ENCODE results near the gene CCNL2. TPM values are rescaled to one million over a fixed set of nuclear protein-coding genes. Genes with fewer than 3 reads are reported as not detected.
"Not testable (repeated sequence)": the region's sequence is repeated elsewhere in the genome, so short reads cannot be mapped to it uniquely, and the experiment has no call there.

CCNL2 gene
- total and polyA plus RNA-seq, 4 experiments from 2014 or later = 18.3 to 394 (median 212) TPM

- no peaks in the 10 kb centered on the region for H3K9me3 ChIP-seq (ENCODE audit: control insufficient read depth in 1 of 2, low read length in 2 of 2)
- H3K4me1 Mint-ChIP-seq = peaks cover 13 to 51% (median 33%) of the 10 kb centered on the region in 4 donors
- DNase-seq = peak; percentile 93 to 96 (median 95)
- peak within 1 kb of the TSS; percentile 93 for H3K27ac ChIP-seq (ENCODE audit: low read depth, low read length)
- ChIA-PET POLR2A (ENCODE audit: partially characterized antibody) (interaction anchor here (0.6 to 6.1 kb wide), 14 partner anchors 8 to 512 kb away, joined by 3 to 74 read pairs (median 3); partner anchors contain the start of genes AURKAIP1, CCNL2 and UBE2J2), CTCF (ENCODE audit: partially characterized antibody) (interaction anchor here (0.8 to 1.3 kb wide), 4 partner anchors 8 to 35 kb away, joined by 3 to 4 read pairs (median 4); partner anchors contain the start of gene CCNL2)
- H3K36me3 ChIP-seq (ENCODE audit: insufficient read depth, low read length) = peaks cover 23% of the 10 kb centered on the region
- peak within 1 kb of the TSS; percentile 80 to 97 (median 95) for H3K27ac Mint-ChIP-seq
- H3K36me3 Mint-ChIP-seq = peaks cover 19 to 37% of the 10 kb centered on the region in 2 donors
- H3K27me3 ChIP-seq (ENCODE audit: insufficient read depth, low read length) = no peaks in the 10 kb centered on the region
- no peaks in the 10 kb centered on the region for H3K27me3 Mint-ChIP-seq
- H3K9me3 Mint-ChIP-seq = peaks cover 0 to 3% (median 0%) of the 10 kb centered on the region in 8 donors
- intact Hi-C loops (cut with micrococcal nuclease) = loop anchor here (1.0 kb wide), 3 partner anchors 8 to 64 kb away; partner anchors contain the start of genes ATAD3B, AURKAIP1 and CCNL2
- peak within 1 kb of the TSS; percentile 76 to 95 for H3K4me3 ChIP-seq (ENCODE audit: low read length in 2 of 2)
- peaks cover 30% of the 10 kb centered on the region for H3K4me1 ChIP-seq (ENCODE audit: insufficient read depth, low read length)
- H3K4me3 Mint-ChIP-seq = peak within 1 kb of the TSS; percentile 90 to 96 (median 94)
Observed at GRCh38 chr1:1406821-1407635, 7.9 kb upstream of the CCNL2 start, which contains the start of gene MRPL20. MRPL20 (minus strand) TSS chr1:1407293; CDS start chr1:1407217, 76 bp downstream.

- no peaks in the 10 kb centered on the region for H3K27me3 Mint-ChIP-seq
- peaks cover 0 to under 1% (median 0%) of the 10 kb centered on the region in 8 donors for H3K9me3 Mint-ChIP-seq
- Histone ChIP-seq H3K27me3 (ENCODE audit: insufficient read depth, low read length) (no peaks in the 10 kb centered on the region), H3K36me3 (ENCODE audit: insufficient read depth, low read length) (peaks cover 31% of the 10 kb centered on the region), H3K4me3 (ENCODE audit: low read length in 2 of 2) (peak overlapping the region; percentile 76 to 95), H3K27ac (ENCODE audit: low read depth, low read length) (peak overlapping the region; percentile 93), H3K9me3 (ENCODE audit: control insufficient read depth in 1 of 2, low read length in 2 of 2) (no peaks in the 10 kb centered on the region), H3K4me1 (ENCODE audit: insufficient read depth, low read length) (peaks cover 33% of the 10 kb centered on the region)
- intact Hi-C loops (cut with micrococcal nuclease) = no loop called here
- H3K27ac Mint-ChIP-seq = peak overlapping the region; percentile 80 to 97 (median 93)
- POLR2A ChIA-PET (ENCODE audit: partially characterized antibody) = interaction anchor here (0.6 to 6.1 kb wide), 8 partner anchors 8 to 512 kb away, joined by 3 to 74 read pairs (median 3); partner anchors contain the start of genes AURKAIP1 and CCNL2
- H3K4me3 Mint-ChIP-seq = peak overlapping the region; percentile 90 to 96 (median 94)
- no peak for DNase-seq
- CTCF ChIA-PET (ENCODE audit: partially characterized antibody) = interaction anchor here (0.9 to 1.7 kb wide), 4 partner anchors 9 to 35 kb away, joined by 3 to 5 read pairs (median 4); partner anchors contain the start of gene AURKAIP1
- H3K4me1 Mint-ChIP-seq = peaks cover 12 to 58% (median 38%) of the 10 kb centered on the region in 4 donors
- peaks cover 25 to 44% of the 10 kb centered on the region in 2 donors for H3K36me3 Mint-ChIP-seq
Observed at GRCh38 chr1:1406101-1406820, 7.1 kb upstream of the CCNL2 start.

- peaks cover 11 to 66% (median 41%) of the 10 kb centered on the region in 4 donors for H3K4me1 Mint-ChIP-seq
- H3K4me3 Mint-ChIP-seq = peak overlapping the region in 3 of 8 donors; percentile 39 to 62 (median 58)
- Histone ChIP-seq H3K27me3 (ENCODE audit: insufficient read depth, low read length) (no peaks in the 10 kb centered on the region), H3K4me3 (ENCODE audit: low read length in 2 of 2) (no peak overlapping the region), H3K4me1 (ENCODE audit: insufficient read depth, low read length) (peaks cover 41% of the 10 kb centered on the region), H3K9me3 (ENCODE audit: control insufficient read depth in 1 of 2, low read length in 2 of 2) (no peaks in the 10 kb centered on the region), H3K36me3 (ENCODE audit: insufficient read depth, low read length) (peaks cover 40% of the 10 kb centered on the region), H3K27ac (ENCODE audit: low read depth, low read length) (no peak overlapping the region)
- ChIA-PET CTCF (ENCODE audit: partially characterized antibody) (interaction anchor here (0.7 kb wide), 1 partner anchor 33 kb away, joined by 3 read pairs; no protein-coding TSS in a partner anchor), POLR2A (ENCODE audit: partially characterized antibody) (no interaction called here)
- peaks cover 0 to 3% (median 0%) of the 10 kb centered on the region in 8 donors for H3K9me3 Mint-ChIP-seq
- H3K36me3 Mint-ChIP-seq = peaks cover 28 to 55% of the 10 kb centered on the region in 2 donors
- peak overlapping the region in 6 of 7 donors; percentile 18 to 89 (median 60) for H3K27ac Mint-ChIP-seq
- H3K27me3 Mint-ChIP-seq = no peaks in the 10 kb centered on the region
- intact Hi-C loops (cut with micrococcal nuclease) = no loop called here
- no peak for DNase-seq
Observed at GRCh38 chr1:1403653-1404052, 4.5 kb upstream of the CCNL2 start.

GRCh38 chr1:1402901-1403392, 3.8 kb upstream of the CCNL2 start:
- H3K4me3 ChIP-seq (ENCODE audit: low read length in 2 of 2); H3K27me3 Mint-ChIP-seq; H3K27me3 ChIP-seq (ENCODE audit: insufficient read depth, low read length); intact Hi-C loops (cut with micrococcal nuclease); H3K9me3 Mint-ChIP-seq; H3K27ac ChIP-seq (ENCODE audit: low read depth, low read length); H3K9me3 ChIP-seq (ENCODE audit: control insufficient read depth in 1 of 2, low read length in 2 of 2); DNase-seq: not testable (repeated sequence)
- ChIA-PET POLR2A (ENCODE audit: partially characterized antibody) (interaction anchor here (1.1 to 7.1 kb wide), 2 partner anchors 8 to 28 kb away, joined by 3 to 149 read pairs; partner anchors contain the start of gene AURKAIP1), CTCF (ENCODE audit: partially characterized antibody) (interaction anchor here (1.1 to 1.4 kb wide), 2 partner anchors 27 to 31 kb away, joined by 3 to 6 read pairs; partner anchors contain the start of gene AURKAIP1)
- Histone ChIP-seq H3K4me1 (ENCODE audit: insufficient read depth, low read length) (peaks cover 40% of the 10 kb centered on the region), H3K36me3 (ENCODE audit: insufficient read depth, low read length) (peaks cover 43% of the 10 kb centered on the region)
- peak overlapping the region in 1 of 8 donors; percentile 62 for H3K4me3 Mint-ChIP-seq
- H3K4me1 Mint-ChIP-seq = peaks cover 16 to 67% (median 41%) of the 10 kb centered on the region in 4 donors
- H3K36me3 Mint-ChIP-seq = peaks cover 28 to 60% of the 10 kb centered on the region in 2 donors
- peak overlapping the region in 2 of 7 donors; percentile 72 to 89 for H3K27ac Mint-ChIP-seq

GRCh38 chr1:1402072-1402900, 3.2 kb upstream of the CCNL2 start:
- H3K27me3 Mint-ChIP-seq = no peaks in the 10 kb centered on the region
- peaks cover 0 to 3% (median 0%) of the 10 kb centered on the region in 8 donors for H3K9me3 Mint-ChIP-seq
- peak overlapping the region; percentile 57 to 89 (median 82) for H3K27ac Mint-ChIP-seq
- H3K4me1 Mint-ChIP-seq = peaks cover 16 to 69% (median 44%) of the 10 kb centered on the region in 4 donors
- Histone ChIP-seq H3K27me3 (ENCODE audit: insufficient read depth, low read length) (no peaks in the 10 kb centered on the region), H3K4me1 (ENCODE audit: insufficient read depth, low read length) (peaks cover 45% of the 10 kb centered on the region), H3K4me3 (ENCODE audit: low read length in 2 of 2) (no peak overlapping the region), H3K27ac (ENCODE audit: low read depth, low read length) (no peak overlapping the region), H3K9me3 (ENCODE audit: control insufficient read depth in 1 of 2, low read length in 2 of 2) (no peaks in the 10 kb centered on the region), H3K36me3 (ENCODE audit: insufficient read depth, low read length) (peaks cover 50% of the 10 kb centered on the region)
- peak overlapping the region in 6 of 8 donors; percentile 11 to 64 (median 60) for H3K4me3 Mint-ChIP-seq
- POLR2A ChIA-PET (ENCODE audit: partially characterized antibody) = interaction anchor here (1.1 to 7.1 kb wide), 2 partner anchors 9 to 27 kb away, joined by 3 to 149 read pairs; partner anchors contain the start of gene AURKAIP1
- intact Hi-C loops (cut with micrococcal nuclease) = no loop called here
- H3K36me3 Mint-ChIP-seq = peaks cover 28 to 64% of the 10 kb centered on the region in 2 donors
- DNase-seq = peak in 3 of 5 donors; percentile 21 to 34 (median 26)
- CTCF ChIA-PET (ENCODE audit: partially characterized antibody) = interaction anchor here (1.1 to 1.4 kb wide), 2 partner anchors 27 to 30 kb away, joined by 3 to 6 read pairs; partner anchors contain the start of gene AURKAIP1
